KOPT-K1 (cell line): ENCODE measurements around the gene CALML6.
"Not testable (repeated sequence)": the region's sequence is repeated elsewhere in the genome, so short reads cannot be mapped to it uniquely, and the experiment has no call there.

Source experiments
- H3K27ac ChIP-seq: fragments of 200-600 bp; sonication (generic); 2 replicates; pipeline ENCODE4 v1.5.1; 2016; ENCODE audit warnings: antibody characterized with exemption, mild to moderate bottlenecking, low read depth, low read length; ENCODE audit not compliant: poor library complexity, severe bottlenecking
- H3K36me3 ChIP-seq: fragments of 200-600 bp; sonication (generic); 2 replicates; pipeline ENCODE4 v1.5.1; 2017; ENCODE audit warnings: antibody characterized with exemption, mild to moderate bottlenecking, low read length, moderate library complexity; ENCODE audit not compliant: insufficient read depth
- H3K9me3 ChIP-seq: fragments of 200-600 bp; sonication (generic); 2 replicates; pipeline ENCODE4 v1.5.1; 2017; ENCODE audit warnings: antibody characterized with exemption, low read length, mild to moderate bottlenecking; ENCODE audit not compliant: insufficient read depth, poor library complexity, severe bottlenecking

The CALML6 gene

DNA sequence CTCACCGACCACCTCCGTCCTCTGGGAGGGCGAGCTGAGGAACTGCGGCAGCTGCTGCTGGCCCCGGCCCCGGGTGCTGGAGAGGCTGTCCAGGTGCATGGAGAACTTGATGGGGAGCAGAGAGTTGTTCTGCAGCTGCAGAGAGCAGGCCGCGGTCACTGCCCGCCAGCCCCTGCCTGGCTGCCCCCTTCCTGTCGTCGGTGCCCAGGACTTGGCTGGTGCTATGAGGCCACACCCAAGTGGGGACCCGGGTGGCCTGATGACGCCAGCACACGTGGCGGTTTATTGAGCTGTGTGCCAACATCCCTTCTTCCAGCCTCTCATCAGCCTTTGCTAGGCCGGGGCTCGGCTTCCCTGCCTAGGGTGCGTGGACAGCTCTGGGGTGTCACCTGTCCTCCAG, 9.3 kb downstream of the CALML6 start:
- Histone ChIP-seq H3K36me3 (no peaks in the 10 kb centered on the region), H3K9me3 (no peaks in the 10 kb centered on the region), H3K27ac (no peak overlapping the region)

DNA sequence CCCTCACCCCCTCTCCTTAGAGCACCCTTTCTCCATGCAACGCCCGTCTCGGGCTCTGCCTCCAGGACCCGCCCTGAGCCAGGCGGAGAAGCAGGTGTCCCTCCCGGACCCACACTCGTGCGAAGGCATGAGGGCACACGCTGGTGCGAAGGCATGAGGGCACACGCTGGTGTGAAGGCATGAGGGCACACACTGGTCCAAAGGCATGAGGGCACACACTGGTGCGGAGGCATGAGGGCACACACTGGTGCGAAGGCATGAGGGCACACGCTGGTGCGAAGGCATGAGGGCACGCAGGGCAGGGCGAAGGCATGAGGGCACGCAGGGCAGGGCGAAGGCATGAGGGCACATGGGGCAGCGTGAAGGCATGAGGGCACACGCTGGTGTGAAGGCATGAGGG, 9.8 kb downstream of the CALML6 start:
- H3K9me3 ChIP-seq, result no peaks in the 10 kb centered on the region
- no peak overlapping the region for H3K27ac ChIP-seq
- H3K36me3 ChIP-seq, result no peaks in the 10 kb centered on the region

DNA sequence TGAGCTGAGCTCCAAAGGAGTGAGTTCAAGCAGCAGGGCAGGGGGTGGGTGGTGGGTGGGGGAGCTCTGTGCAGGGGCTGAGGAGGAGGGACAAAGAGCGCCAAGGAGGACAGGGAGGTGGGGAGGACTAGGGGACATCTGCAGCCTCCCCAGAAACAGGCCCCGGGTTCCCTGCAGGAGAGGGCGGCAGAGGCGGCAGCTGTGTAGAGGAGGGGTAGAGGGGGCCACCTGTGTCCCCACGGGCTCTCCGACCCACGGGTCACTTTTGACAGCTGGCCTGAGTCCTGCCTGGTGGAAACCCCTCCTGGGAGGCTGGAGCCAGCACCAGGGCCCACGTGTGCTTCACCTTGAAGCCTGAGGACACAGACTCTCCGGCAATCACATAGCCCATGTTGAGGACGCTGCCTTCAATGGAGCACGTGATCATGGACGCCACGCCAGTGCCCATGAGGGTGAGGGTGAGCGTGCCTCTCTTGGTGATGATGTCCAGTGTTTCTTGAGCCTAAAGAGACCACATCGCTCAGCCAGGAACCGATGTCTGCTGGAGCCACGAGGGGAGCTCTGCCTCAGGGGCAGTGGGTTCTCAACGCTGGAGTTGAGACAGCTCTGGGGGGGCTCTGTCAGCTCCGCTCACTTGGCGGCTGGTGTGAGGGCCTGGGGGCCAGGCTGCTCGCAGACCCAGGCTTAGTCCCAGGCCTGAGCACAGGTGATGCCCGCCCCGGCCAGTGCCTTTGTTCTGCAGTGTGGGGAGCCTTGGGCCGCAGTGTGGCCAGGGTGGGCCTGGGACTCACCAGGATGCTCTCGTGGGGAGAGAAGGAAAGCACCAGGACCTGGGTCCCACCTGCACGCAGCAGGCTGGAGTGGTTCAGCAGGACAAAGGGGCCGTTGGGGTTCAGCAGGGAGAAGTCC, 10.6 kb downstream of the CALML6 start:
- Histone ChIP-seq H3K36me3 (no peaks in the 10 kb centered on the region), H3K9me3 (no peaks in the 10 kb centered on the region), H3K27ac (no peak overlapping the region)

DNA sequence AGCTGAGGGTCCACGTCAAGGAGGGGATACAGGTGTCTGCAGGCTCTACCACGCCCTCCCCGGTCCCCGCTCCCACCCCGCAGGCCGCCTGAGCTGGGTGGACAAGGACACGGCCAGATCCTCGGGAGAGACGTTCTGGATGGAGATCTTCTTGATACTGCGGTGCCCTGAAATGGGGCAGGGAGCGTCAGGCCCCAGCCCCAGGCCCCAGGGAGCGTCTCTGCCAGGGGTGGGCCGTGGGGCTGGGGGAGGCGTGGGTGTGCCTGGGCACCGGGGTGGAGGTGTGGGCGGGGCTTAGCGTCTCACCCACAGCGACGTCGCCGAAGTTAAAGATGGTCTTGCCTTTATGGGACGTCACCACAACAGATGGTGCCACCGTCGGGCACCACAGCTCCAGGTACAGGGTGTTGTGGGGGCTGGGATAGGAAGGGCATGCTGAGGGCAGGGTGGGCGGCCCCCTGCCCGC, 11.3 kb downstream of the CALML6 start:
- Histone ChIP-seq H3K27ac (no peak overlapping the region), H3K36me3 (no peaks in the 10 kb centered on the region), H3K9me3 (no peaks in the 10 kb centered on the region)

DNA sequence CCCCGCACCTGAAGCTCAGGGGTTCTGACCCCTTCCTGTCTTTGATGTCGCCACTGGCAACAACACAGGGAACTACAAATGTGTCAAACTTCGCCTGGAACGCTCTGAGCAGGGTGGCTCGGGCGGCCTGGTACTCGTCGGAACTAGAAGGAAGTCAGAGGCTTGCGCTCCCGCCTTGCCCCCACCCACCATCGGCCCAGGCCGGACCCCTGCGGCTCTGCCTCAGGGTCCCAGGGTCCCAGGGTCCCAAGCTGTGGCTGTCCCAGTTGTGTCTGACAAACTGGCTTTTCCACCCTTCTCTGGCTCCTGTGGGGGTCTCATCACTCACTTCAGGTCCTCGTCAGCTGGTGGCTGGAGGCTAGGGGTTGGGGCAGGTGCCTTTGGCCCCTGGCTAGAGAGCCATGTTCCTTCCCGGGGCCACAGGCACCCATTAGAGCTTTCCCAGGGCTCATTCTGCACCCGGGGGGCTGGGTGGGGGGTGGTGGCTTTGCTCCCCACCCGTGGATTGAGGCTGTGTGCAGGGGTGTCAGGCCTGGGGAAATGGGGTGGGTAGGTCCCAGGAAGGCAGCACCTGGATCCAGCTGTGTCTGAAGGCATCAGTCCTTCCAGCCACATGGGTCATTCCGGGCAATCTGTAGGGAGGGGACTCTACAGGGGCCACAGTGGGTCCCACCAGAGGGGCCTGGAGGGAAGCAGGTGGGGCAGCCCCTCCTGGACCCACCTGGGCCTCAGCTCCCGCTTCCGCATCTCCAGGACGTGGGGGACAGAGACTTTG, 12.0 kb downstream of the CALML6 start:
- no peaks in the 10 kb centered on the region for H3K9me3 ChIP-seq
- no peaks in the 10 kb centered on the region for H3K36me3 ChIP-seq
- no peak overlapping the region for H3K27ac ChIP-seq

DNA sequence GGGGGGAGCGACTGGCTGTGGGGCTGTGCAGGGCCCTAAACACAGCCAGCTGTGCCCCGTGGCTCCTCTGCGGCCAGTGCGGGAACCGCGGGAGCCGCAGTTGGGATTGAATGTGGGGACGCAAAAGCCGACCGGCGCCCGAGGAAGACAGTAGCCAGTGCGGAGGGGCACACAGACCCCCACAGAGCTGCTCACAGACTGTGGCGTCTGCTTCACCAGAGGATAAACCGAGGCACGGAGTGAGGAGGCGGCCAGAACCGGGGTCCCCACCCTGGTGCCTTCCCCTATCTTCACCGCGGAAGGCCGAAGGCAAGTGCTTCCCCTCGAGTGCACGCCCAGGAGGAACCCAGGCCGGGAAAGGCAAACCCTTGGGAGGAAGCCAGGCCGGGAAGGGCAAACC, 12.7 kb downstream of the CALML6 start:
- H3K9me3 ChIP-seq, result no peaks in the 10 kb centered on the region
- H3K27ac ChIP-seq, result no peak overlapping the region
- H3K36me3 ChIP-seq, result no peaks in the 10 kb centered on the region

DNA sequence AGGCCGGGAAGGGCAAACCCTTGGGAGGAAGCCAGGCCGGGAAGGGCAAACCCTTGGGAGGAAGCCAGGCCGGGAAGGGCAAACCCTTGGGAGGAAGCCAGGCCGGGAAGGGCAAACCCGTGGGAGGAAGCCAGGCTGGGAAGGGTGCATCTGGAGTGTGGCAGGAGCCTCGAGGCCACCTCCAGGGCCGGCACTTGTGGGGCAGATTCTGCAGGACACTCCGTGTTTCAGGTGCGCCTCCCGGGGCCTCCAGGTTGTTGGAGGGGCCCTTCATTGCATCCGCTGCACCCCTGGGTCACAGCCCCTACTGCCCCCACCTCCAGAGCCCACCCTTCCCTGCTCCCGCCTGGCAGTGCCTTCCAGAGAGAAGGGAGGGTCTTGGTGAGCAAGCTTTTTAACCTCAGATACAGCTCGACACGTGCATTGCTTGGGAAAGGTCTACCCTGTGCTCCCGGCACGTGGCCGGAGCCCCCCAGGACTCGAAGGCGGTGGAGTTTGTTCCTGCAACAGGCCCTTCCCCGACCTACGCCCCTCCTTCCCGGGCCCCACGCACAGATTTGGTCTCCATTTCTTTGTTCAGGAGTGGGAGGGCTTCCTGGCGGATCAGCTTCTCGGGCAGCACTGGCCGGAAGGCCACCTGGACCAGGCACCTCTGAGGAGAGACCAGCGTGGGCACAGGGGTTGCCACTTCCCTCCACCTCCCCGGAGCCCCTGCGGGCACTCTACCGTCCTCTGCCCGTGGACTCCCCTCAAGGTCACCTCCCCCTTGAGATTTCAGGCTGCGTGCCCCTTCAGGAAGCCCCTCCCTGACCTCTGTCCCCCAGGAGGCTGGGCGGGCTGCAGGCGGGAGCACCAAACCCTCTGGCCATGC, 13.4 kb downstream of the CALML6 start:
- Histone ChIP-seq H3K9me3 (no peaks in the 10 kb centered on the region), H3K36me3 (no peaks in the 10 kb centered on the region), H3K27ac (no peak overlapping the region)

DNA sequence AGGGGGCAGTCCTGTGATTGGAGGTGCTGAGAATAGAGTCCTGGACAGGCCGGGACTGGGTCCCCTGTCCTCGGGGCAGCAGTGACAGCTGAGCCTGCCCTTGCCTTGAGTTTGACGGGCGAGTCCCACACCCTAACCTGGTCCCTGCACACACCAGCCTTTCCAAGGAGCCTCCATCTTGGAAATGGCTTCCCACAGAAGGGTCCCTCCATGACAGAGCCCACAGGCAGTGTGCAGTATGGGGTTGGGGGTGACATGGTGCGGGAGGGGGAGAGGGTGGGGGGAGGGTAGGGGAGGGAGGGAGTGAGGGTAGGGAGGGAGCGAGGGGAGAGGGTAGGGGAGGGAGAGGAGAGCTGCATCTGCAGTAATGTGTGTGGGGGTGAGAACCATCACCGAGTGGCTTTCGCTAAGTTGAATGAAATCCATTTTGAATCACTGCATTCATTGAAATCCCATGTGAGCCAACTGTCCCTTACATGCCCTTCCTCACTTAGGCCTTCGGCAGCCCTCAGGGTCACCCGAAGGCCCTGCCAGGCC, 14.1 kb downstream of the CALML6 start:
- H3K9me3 ChIP-seq, result peaks cover 6% of the 10 kb centered on the region
- H3K27ac ChIP-seq, result no peak overlapping the region
- H3K36me3 ChIP-seq, result no peaks in the 10 kb centered on the region

DNA sequence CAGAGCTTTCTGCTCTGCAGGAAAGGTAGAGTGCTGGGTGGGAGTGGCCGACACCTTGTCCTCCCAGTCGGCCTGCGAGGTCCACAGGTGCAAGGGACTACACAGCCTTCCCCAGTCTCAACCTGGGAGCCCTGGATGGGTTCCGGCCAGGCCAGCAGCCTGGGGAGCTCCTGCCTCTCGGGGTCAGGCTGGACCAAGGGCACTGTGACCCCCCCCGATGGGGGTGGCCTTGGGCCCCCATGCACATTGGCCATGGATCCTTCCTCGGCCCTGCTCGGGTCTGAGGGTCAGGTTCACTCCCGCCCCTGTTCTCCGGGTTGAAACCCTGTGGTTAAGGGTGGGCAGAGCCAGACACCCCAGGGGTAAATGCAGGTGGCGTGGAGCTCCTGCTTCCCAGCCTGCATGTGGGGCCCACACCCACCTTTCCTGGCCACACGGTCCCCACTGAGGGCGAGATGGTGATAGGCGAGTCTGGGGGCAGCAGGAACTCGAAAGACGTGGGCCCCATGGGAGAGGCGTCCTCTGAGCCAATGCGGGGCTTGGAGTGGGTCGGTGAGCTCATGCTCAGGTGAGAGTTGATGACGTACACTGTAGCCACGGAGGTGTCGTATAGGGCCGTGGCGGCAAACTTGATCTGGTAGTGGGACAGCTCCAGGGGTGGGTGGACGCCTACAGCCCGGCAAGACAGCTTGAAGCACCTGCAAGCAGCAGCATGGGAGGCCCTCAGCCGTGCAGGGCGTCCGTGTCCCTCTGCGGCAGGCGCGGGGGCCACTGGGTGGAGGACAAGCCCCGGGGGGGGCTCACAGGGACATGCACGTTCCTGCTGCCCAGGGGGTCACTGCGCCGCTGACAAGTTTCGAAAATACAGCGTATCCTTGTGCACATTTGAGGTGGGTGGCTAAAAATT, 14.8 kb downstream of the CALML6 start:
- no peak overlapping the region for H3K27ac ChIP-seq
- peaks cover 10% of the 10 kb centered on the region for H3K9me3 ChIP-seq
- no peaks in the 10 kb centered on the region for H3K36me3 ChIP-seq

DNA sequence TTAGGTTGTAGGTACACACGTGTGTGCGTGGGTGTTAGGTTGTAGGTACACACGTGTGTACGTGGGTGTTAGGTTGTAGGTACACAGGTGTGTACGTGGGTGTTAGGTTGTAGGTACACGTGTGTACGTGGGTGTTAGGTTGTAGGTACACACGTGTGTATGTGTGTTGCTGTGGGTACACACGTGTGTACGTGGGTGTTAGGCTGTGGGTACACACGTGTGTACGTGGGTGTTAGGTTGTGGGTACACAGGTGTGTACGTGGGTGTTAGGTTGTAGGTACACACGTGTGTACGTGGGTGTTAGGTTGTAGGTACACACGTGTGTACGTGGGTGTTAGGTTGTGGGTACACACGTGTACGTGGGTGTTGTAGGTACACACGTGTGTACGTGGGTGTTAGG, 19.8 kb downstream of the CALML6 start:
- peaks cover 10% of the 10 kb centered on the region for H3K9me3 ChIP-seq
- H3K27ac ChIP-seq, H3K36me3 ChIP-seq: not testable (repeated sequence)

DNA sequence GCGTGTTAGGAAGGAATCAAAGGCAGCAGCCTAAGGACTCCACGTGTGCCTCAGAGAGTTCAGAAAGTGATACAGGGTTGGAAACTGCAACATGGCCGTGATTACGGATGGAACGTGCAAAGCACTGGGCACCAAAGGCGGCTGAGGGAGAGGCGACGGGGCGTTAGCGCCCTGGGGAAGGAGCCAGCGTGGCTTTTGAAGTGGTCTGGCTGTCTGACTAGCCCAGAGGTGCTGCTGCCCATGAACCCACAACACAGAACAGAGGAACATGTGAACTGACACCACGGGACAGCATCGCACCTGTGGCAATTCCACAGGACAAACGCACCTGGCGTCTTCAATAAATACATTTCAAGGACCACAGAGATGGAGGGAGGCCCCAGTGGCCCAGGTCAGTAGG, 22.0 kb downstream of the CALML6 start:
- Histone ChIP-seq H3K27ac (no peak overlapping the region), H3K9me3 (peaks cover 10% of the 10 kb centered on the region), H3K36me3 (no peaks in the 10 kb centered on the region)

DNA sequence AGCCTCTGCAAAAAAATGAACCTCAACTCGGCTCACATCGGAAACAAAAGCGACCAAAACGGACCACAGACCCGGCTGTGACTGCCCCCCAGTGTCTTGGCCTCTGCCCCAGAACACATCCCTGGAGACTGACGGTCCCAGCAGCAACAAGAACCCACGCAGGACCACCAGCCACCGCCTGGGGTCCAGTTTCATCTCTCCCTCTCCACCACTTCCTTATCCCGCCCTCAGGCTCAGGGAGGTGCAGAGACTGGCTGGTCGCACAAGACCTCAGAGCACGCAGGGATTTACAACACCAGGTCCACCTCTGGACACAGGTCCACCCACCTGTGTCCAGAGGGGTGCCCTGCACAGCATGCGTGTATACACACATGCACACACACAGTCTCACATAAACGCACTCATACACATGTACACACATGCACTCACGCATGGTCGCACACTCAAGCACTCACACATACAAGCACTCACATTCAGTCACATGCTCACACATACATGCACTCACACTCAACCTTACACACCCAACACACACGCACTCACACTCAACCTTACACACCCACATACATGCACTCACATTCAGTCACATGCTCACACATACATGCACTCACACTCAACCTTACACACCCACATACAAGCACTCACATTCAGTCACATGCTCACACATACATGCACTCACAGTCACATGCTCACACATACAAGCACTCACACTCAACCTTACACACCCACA, 22.7 kb downstream of the CALML6 start:
- Histone ChIP-seq H3K27ac (no peak overlapping the region), H3K36me3 (no peaks in the 10 kb centered on the region)

DNA sequence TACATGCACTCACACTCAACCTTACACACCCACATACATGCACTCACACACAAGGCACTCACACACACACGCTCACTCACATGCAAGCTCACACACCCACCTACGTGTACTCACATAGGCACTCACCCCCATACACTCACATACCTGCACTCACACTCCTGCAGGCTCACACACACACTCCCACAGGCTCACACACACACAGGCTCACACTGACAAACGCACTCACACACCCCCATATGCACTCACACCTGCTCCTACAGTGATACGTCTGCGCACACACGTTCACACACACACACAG, 23.2 kb downstream of the CALML6 start:
- H3K27ac ChIP-seq, result no peak overlapping the region
- no peaks in the 10 kb centered on the region for H3K36me3 ChIP-seq

More for the DNA sequence above, 22.7 kb downstream of the CALML6 start:
- peaks cover 10% of the 10 kb centered on the region for H3K9me3 ChIP-seq

More for the DNA sequence above, 23.2 kb downstream of the CALML6 start:
- H3K9me3 ChIP-seq, result peaks cover 10% of the 10 kb centered on the region
